ENCODE measurements around the gene GDA. TPM values are rescaled to one million over a fixed set of nuclear protein-coding genes. Genes with fewer than 3 reads are reported as not detected.

The GDA gene
- total RNA-seq = under 1 TPM in 2 of 3 donors, not detected in 1; 0.10 to 0.22 TPM

DNA sequence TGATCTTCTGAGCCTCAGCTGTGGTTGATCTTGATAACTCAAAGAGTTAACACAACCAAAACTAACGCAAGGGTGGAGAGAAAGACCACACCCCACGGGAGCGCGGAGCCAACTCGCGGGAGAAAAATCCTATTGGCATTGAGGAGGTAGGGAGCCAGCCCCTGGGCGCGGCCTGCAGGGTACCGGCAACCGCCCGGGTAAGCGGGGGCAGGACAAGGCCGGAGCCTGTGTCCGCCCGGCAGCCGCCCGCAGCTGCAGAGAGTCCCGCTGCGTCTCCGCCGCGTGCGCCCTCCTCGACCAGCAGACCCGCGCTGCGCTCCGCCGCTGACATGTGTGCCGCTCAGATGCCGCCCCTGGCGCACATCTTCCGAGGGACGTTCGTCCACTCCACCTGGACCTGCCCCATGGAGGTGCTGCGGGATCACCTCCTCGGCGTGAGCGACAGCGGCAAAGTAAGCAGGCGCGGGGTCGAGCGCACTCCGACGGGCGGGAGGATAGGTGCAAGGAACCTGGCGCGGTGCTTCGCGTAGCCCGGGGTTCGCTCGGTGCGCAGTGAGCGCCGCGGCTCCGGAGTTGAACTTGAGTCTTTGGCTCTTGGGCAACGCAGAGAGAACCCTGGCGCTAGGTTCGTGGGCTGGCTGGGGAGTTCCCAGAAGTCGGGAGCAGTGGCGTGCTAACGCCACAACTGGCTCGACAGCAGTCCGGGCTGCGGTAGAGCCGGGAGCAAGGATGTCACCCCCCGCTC lies at the start of gene GDA:
TSS of gene GDA (plus strand) at position 210 of the 745 bp plus-strand sequence. CDS start at position 330, 120 bp downstream.
- Mint-ChIP-seq H3K36me3 (ENCODE audit: insufficient read depth) (no peaks in the 10 kb centered on the region), H3K4me1 (ENCODE audit: low read depth) (peaks cover 2% of the 10 kb centered on the region), H3K9me3 (no peaks in the 10 kb centered on the region), H3K4me3 (no peak within 1 kb of the TSS), H3K27me3 (ENCODE audit: low read depth) (peaks cover 42% of the 10 kb centered on the region)
- ATAC-seq = peak in 1 of 2 donors; percentile 27
- DNase-seq = no peak

DNA sequence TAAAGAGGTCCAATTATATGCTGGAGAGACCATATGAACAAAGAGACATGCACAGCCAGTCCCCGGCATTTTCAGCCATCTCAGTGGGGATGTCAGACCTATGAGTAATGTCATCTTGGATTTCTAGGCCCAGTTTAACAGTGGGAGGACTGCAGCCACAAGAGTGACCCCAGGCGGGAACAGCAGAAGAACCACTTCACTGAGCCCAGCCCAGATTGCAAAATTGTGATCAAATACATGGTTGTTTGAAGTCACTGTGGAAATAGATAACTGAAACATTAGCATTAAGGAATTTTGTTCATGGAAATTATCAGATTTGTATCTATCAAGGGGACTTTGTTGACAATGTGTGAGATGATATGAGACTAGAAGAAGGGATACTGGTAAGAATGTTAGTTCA lies 46.7 kb upstream of the GDA start:
- Mint-ChIP-seq H3K9me3 (no peaks in the 10 kb centered on the region), H3K36me3 (ENCODE audit: insufficient read depth) (no peaks in the 10 kb centered on the region), H3K4me1 (ENCODE audit: low read depth) (no peaks in the 10 kb centered on the region), H3K4me3 (no peak overlapping the region), H3K27me3 (ENCODE audit: low read depth) (peaks cover 2% of the 10 kb centered on the region)
- no peak for ATAC-seq
- DNase-seq = no peak

DNA sequence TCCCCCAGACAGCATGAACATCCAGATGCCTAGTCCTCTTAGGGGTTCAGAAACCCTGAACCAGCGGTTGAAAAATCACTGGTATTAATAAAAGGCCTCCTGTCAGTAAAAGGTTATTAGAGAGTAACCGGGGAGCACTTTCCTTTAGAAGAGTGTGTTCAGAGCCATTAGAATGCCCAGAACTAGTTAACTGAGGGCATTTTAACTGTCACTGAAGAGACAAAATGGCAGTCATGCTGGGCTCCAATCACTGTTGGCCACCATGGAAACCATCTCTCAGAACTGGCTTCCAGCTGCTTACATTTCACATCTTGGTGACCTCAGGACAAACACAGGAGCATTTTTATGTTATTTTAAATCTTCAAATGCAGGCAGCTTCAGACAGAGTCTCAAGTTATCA lies 36.2 kb upstream of the GDA start:
- Mint-ChIP-seq H3K27me3 (ENCODE audit: low read depth) (peaks cover 4% of the 10 kb centered on the region), H3K4me1 (ENCODE audit: low read depth) (no peaks in the 10 kb centered on the region), H3K4me3 (no peak overlapping the region), H3K36me3 (ENCODE audit: insufficient read depth) (no peaks in the 10 kb centered on the region), H3K9me3 (no peaks in the 10 kb centered on the region)
- no peak for ATAC-seq
- DNase-seq = no peak

DNA sequence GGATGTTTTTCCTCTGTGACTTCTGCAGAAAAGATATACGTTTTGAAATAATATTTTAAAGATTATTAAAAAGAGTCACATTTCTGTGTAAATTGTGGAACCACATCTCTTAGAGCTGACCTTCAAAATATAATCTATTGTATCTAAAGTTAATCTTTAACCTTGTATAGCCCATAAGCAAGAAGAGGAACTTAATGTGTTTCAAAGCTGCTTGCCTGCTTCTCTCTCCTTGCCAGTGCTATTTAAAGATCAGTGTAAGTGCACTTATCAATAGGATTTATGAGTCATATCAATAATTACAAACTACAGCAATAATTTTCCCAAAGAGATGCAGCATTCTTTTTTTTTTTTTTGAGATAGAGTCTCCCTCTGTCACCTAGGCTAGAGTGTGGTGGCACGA lies 29.4 kb upstream of the GDA start:
- DNase-seq = no peak
- Mint-ChIP-seq H3K27me3 (ENCODE audit: low read depth) (no peaks in the 10 kb centered on the region), H3K4me3 (no peak overlapping the region), H3K36me3 (ENCODE audit: insufficient read depth) (no peaks in the 10 kb centered on the region), H3K9me3 (no peaks in the 10 kb centered on the region), H3K4me1 (ENCODE audit: low read depth) (no peaks in the 10 kb centered on the region)
- no peak for ATAC-seq

DNA sequence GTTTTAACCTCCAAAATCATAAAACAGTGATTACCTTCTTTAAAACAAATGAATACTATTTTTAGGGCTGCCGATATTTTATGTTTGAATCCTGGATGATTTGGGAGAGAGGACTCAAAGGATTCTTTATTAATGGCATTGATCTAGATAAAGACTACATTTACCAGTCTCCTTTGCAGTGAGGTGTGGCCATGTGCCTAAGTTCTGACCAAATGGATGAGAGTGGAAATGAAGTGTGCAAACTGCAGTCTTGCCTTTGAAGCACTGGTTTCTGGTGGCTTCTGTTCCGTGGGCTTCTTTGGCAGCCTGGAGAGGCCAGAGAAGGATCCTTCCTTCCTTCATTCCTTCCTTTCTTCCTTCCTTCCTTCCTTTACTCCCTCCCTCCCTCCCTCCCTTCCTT lies 24.3 kb upstream of the GDA start:
- no peaks in the 10 kb centered on the region for H3K9me3 Mint-ChIP-seq
- H3K4me1 Mint-ChIP-seq (ENCODE audit: low read depth) = no peaks in the 10 kb centered on the region
- peaks cover 2% of the 10 kb centered on the region for H3K27me3 Mint-ChIP-seq (ENCODE audit: low read depth)
- ATAC-seq (no peak), DNase-seq (no peak)
- H3K4me3 Mint-ChIP-seq = no peak overlapping the region
- H3K36me3 Mint-ChIP-seq (ENCODE audit: insufficient read depth) = no peaks in the 10 kb centered on the region

DNA sequence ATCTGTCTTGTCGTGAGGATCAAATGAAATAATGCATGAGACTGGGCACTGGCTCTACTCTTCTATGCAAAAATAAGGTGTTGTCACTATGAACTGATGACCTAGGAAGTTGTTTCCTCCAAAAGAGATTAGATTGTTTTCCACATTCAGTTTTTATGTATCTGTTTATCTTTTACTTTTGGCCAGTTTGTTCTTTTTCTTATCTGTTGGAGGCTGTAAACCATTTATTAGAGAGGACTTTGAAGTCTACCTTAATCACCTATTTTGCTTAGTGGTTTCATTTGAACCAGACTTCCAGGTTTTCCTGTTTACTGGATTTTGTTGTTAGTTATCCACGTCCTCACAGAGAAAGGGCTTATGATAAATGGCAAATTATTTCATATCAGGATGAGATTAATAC lies 21.5 kb upstream of the GDA start:
- DNase-seq = no peak
- no peaks in the 10 kb centered on the region for H3K4me1 Mint-ChIP-seq (ENCODE audit: low read depth)
- H3K36me3 Mint-ChIP-seq (ENCODE audit: insufficient read depth) = no peaks in the 10 kb centered on the region
- peaks cover 8% of the 10 kb centered on the region for H3K27me3 Mint-ChIP-seq (ENCODE audit: low read depth)
- no peak overlapping the region for H3K4me3 Mint-ChIP-seq
- ATAC-seq = no peak
- no peaks in the 10 kb centered on the region for H3K9me3 Mint-ChIP-seq

DNA sequence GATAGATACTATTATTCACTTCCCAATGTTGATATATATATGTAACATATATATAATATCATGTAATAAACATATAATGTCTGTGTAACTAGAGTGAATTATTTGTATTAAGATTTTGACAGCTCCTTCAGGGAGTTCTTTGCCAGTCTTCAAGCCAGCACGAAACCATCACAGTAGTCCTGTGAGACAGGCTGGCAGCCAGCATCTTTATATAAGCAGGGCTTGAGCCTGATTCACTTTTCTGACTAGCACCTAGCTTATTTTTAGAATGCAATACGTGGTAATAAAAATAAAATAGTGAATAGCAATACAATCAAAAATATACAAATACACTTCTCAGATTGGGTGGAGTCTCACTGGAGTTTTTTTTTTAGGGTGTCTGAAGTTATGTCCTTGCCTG lies 20.7 kb upstream of the GDA start:
- peaks cover 8% of the 10 kb centered on the region for H3K27me3 Mint-ChIP-seq (ENCODE audit: low read depth)
- no peaks in the 10 kb centered on the region for H3K4me1 Mint-ChIP-seq (ENCODE audit: low read depth)
- no peak overlapping the region for H3K4me3 Mint-ChIP-seq
- H3K9me3 Mint-ChIP-seq = no peaks in the 10 kb centered on the region
- no peaks in the 10 kb centered on the region for H3K36me3 Mint-ChIP-seq (ENCODE audit: insufficient read depth)
- ATAC-seq = no peak
- no peak for DNase-seq

DNA sequence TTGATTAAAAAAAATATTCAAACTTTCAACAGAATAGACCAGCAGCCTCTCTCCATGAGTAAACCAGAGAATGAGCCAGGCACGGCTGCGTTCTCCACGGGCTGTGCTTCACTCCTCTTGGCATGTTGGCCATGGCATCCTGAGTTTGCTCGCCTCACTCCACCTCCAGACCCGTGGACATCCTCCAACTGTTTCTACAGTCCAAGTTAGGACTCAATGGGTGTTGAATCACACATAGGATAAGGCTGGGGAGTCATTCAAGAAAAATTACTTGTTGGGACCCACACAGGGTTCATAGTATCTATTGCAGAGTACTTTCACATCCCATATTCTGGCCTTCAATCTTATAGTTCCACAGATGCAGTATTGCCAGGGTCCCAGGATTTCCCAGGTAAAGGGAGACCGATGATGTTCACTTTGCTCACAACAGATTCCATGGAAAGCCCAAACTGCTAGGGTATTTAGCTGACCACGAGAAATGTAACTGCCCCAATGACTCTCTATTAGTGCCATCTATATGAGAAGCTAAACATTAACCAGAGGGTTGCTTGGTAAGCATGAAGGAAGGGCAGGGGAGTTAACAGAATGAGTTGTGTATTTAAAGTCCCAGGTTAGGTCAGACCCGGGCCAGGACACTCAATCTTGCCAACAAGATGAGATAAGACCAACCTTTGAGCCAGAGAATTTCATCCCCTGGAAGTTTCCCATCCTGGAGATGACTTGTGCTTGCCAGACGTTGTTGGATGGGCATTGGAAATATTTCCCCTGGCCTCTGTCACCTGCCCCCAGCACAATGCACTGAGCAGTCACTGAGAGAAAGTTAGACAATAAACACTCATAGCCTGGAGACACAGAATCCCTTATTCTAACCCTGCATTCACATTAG lies 19.7 kb upstream of the GDA start:
- DNase-seq = no peak
- H3K4me3 Mint-ChIP-seq = no peak overlapping the region
- H3K36me3 Mint-ChIP-seq (ENCODE audit: insufficient read depth) = no peaks in the 10 kb centered on the region
- H3K4me1 Mint-ChIP-seq (ENCODE audit: low read depth) = no peaks in the 10 kb centered on the region
- peaks cover 8% of the 10 kb centered on the region for H3K27me3 Mint-ChIP-seq (ENCODE audit: low read depth)
- ATAC-seq = no peak
- no peaks in the 10 kb centered on the region for H3K9me3 Mint-ChIP-seq

DNA sequence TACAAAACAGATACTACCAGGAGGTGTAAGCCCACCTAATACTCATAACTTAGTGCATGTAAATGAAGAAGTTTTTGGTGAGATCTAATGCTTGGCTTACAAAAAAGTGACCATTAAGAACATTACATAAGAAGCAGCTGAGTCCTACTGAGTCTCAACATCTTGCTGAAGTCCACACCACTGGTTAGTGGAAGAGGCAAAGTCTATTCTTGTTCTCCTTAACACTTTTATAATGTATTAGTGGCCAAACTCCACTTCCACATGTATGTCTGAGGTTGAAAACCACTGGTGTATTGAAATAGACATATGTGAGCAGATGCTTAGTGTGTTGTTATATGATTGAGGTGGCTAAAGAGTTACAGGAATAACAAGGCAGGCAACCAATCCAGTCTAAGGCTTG lies 18.9 kb upstream of the GDA start:
- H3K4me1 Mint-ChIP-seq (ENCODE audit: low read depth) = no peaks in the 10 kb centered on the region
- ATAC-seq = no peak
- H3K9me3 Mint-ChIP-seq = no peaks in the 10 kb centered on the region
- no peaks in the 10 kb centered on the region for H3K36me3 Mint-ChIP-seq (ENCODE audit: insufficient read depth)
- peaks cover 8% of the 10 kb centered on the region for H3K27me3 Mint-ChIP-seq (ENCODE audit: low read depth)
- no peak overlapping the region for H3K4me3 Mint-ChIP-seq
- no peak for DNase-seq

DNA sequence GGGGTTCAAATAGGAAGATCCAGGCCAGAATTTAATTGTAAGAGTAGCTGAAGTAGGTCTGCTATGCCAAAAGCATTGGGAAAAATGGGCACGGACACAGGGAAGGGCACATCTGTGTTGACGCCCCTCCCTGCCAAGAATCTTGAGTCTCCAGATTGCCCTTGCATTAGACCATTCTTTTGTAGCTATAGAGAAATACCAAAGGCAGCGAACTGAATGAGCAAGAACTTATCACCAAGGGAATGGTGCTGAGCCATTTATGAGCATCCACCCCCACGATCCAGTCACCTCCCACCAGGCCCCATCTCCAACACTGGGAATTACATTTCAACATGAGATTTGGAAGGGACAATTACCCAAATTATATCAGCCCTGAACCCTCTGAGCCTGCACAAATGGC lies 18.0 kb upstream of the GDA start:
- no peak for ATAC-seq
- Mint-ChIP-seq H3K4me1 (ENCODE audit: low read depth) (no peaks in the 10 kb centered on the region), H3K27me3 (ENCODE audit: low read depth) (peaks cover 8% of the 10 kb centered on the region), H3K9me3 (no peaks in the 10 kb centered on the region), H3K4me3 (no peak overlapping the region), H3K36me3 (ENCODE audit: insufficient read depth) (no peaks in the 10 kb centered on the region)
- DNase-seq = no peak

DNA sequence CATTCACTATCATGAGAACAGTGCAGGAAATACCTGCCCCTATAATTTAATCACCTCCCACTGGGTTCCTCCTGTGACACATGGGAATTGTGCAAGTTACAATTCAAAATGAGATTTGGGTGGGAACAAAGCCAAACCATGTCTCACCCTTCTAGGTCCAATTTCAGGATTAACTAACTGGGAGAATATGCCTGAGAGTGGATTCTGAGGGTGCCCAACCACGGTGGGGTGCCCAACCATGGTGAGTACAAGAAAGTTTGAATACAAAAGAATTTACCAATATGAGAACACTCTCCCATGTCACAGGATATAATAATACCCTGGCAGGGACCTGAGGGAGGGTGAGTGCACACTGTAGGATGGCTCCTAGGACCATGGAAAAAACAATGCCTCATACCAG lies 17.2 kb upstream of the GDA start:
- Mint-ChIP-seq H3K27me3 (ENCODE audit: low read depth) (peaks cover 8% of the 10 kb centered on the region), H3K4me3 (no peak overlapping the region)

DNA sequence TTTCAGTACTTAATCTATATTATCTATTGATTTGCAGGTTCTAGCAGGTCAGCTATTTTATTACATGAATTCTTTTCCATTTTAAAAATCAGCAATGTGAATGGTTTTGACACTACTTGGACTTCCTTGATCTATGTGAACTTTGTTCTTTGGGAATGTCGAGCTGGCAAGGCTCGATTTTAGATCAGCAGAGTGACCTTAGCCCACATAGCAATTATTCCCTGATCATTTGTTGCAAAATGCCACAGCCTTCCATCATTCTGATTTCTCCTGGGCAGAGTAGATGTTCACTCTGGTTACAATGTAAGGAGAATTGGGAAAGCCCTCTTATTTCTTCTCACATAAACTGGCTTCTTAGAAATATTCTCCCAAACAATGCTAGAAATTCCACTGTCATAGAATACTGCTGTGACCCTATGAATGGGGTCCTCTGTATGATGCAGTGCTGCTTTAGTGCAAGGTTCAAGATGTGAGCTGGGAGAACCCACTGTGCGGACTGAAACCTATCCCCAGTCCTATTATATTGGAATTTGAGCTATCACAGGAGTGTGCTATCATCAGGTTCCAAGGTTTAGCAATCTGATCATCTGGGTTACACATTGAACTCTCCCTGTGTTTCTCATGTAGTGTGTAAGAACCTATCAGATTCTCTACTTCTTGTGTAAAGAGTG lies 15.7 kb upstream of the GDA start:
- H3K4me1 Mint-ChIP-seq (ENCODE audit: low read depth) = no peaks in the 10 kb centered on the region
- H3K9me3 Mint-ChIP-seq = no peaks in the 10 kb centered on the region
- no peak overlapping the region for H3K4me3 Mint-ChIP-seq
- peaks cover 7% of the 10 kb centered on the region for H3K27me3 Mint-ChIP-seq (ENCODE audit: low read depth)
- no peaks in the 10 kb centered on the region for H3K36me3 Mint-ChIP-seq (ENCODE audit: insufficient read depth)
- DNase-seq (no peak), ATAC-seq (no peak)

More for the DNA sequence above, 17.2 kb upstream of the GDA start:
- Mint-ChIP-seq H3K36me3 (ENCODE audit: insufficient read depth) (no peaks in the 10 kb centered on the region), H3K9me3 (no peaks in the 10 kb centered on the region), H3K4me1 (ENCODE audit: low read depth) (no peaks in the 10 kb centered on the region)
- ATAC-seq (no peak), DNase-seq (no peak)

DNA sequence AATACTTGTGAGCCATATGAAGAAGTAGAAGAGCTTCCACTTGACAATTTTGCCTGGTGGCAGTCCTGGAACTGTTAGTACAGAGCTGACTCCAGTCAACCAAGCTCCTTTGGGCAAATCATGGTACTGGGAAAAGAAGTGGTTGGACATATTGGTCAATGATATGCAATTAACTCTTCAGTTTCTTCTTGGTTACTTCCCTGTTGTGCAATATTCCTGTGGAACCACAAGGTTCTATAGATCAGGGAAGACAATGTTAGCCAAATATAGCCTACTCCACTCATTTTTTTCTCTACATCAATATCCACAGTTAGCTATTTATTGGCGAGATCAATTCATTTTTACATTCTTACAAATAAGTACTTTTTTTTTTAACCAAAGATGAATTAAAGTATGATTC lies 14.4 kb upstream of the GDA start:
- DNase-seq (no peak), ATAC-seq (no peak)
- Mint-ChIP-seq H3K9me3 (no peaks in the 10 kb centered on the region), H3K36me3 (ENCODE audit: insufficient read depth) (no peaks in the 10 kb centered on the region), H3K4me3 (no peak overlapping the region), H3K27me3 (ENCODE audit: low read depth) (peaks cover 8% of the 10 kb centered on the region), H3K4me1 (ENCODE audit: low read depth) (no peaks in the 10 kb centered on the region)

DNA sequence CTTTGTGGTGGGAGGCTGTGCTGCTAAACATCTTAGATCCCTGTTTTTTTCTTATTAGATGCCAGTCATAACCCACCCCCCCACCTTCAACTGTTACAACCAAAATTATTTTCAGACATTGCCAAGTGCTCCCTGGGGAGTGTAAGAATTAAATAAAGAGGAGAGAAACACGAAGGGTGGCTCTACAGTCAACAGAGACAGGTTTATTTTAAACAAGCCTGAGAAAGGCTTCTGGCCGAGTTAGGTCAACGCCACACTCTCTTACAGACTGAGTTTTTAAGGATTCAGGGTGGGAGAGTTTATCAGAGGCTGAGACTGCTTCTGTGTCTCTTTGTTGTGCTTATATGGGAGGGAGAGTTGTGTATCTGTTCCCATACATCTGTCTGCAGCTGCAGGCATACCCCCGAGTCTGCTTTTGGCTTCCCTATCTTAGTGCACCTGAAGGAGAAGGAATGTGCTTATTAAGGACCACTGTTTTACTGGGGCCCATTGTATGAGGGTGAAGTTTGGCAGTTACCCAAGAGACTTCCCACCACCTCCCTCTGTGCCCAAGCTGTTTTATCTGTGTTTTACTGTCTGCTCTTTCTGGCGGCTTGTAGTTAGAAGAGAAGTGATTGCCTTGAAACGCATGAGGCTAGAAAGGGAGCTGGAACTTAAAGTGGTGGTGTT lies 11.4 kb upstream of the GDA start:
- H3K4me1 Mint-ChIP-seq (ENCODE audit: low read depth) = no peaks in the 10 kb centered on the region
- H3K9me3 Mint-ChIP-seq = no peaks in the 10 kb centered on the region
- H3K27me3 Mint-ChIP-seq (ENCODE audit: low read depth) = peaks cover 7% of the 10 kb centered on the region
- no peak for ATAC-seq
- DNase-seq = no peak
- H3K36me3 Mint-ChIP-seq (ENCODE audit: insufficient read depth) = no peaks in the 10 kb centered on the region
- no peak overlapping the region for H3K4me3 Mint-ChIP-seq
